Muscle layer of duodenum (tissue), 2 donors: ENCODE data around the gene ZNF718.
A peak's percentile ranks its signal among the peaks of the same experiment; 100 is the strongest.
"Not testable (repeated sequence)": the region's sequence is repeated elsewhere in the genome, so short reads cannot be mapped to it uniquely, and the experiment has no call there.

Experiments
- H3K27ac ChIP-seq: one replicate; pipeline ENCODE4 v1.7.0; 2013; ENCODE audit warnings: mild to moderate bottlenecking, low read length
- H3K27me3 ChIP-seq: one replicate; pipeline ENCODE4 v1.7.0; 2013; ENCODE audit warnings: low read depth, mild to moderate bottlenecking, control low read depth, low read length
- H3K36me3 ChIP-seq, 2 donors: one replicate each; pipeline ENCODE4 v1.7.0; 2013; ENCODE audit warnings: low read length in 2 of 2, control low read depth in 1 of 2, mild to moderate bottlenecking in 1 of 2; ENCODE audit not compliant: insufficient read depth in 2 of 2, control insufficient read depth in 1 of 2
- H3K4me1 ChIP-seq, 2 donors: one replicate each; pipeline ENCODE4 v1.7.0; 2013; ENCODE audit warnings: low read length in 2 of 2, mild to moderate bottlenecking in 2 of 2, control low read depth in 1 of 2, moderate library complexity in 1 of 2; ENCODE audit not compliant: insufficient read depth in 2 of 2, control insufficient read depth in 1 of 2
- H3K4me3 ChIP-seq, 2 donors: one replicate each; pipeline ENCODE4 v1.7.0; 2013; ENCODE audit warnings: low read length in 2 of 2, low read depth in 1 of 2, mild to moderate bottlenecking in 1 of 2
- H3K9me3 ChIP-seq, 2 donors: one replicate each; pipeline ENCODE4 v1.7.0; 2013; ENCODE audit warnings: low read length in 2 of 2, control low read depth in 1 of 2, mild to moderate bottlenecking in 1 of 2; ENCODE audit not compliant: control insufficient read depth in 1 of 2
- donor health status: healthy.

The ZNF718 gene

GRCh38 chr4:124275-125081 lies at the start of gene ZNF718:
Gene ZNF718 (plus strand): TSS chr4:124501. CDS start chr4:124671, 170 bp downstream.
- peaks cover 4 to 20% of the 10 kb centered on the region in 2 donors for H3K9me3 ChIP-seq
- H3K27ac ChIP-seq, result peak within 1 kb of the TSS; percentile 82
- H3K4me1 ChIP-seq, result peaks cover 6 to 14% of the 10 kb centered on the region in 2 donors
- H3K27me3 ChIP-seq, result no peaks in the 10 kb centered on the region
- H3K36me3 ChIP-seq, result peaks cover 19 to 30% of the 10 kb centered on the region in 2 donors
- peak within 1 kb of the TSS; percentile 80 to 84 for H3K4me3 ChIP-seq

GRCh38 chr4:85951-86350 lies 38.4 kb upstream of the ZNF718 start:
- peak overlapping the region; percentile 46 to 61 for H3K4me3 ChIP-seq
- peaks cover 20 to 76% of the 10 kb centered on the region in 2 donors for H3K36me3 ChIP-seq
- H3K27ac ChIP-seq, result no peak overlapping the region
- no peaks in the 10 kb centered on the region for H3K27me3 ChIP-seq
- no peaks in the 10 kb centered on the region for H3K4me1 ChIP-seq
- H3K9me3 ChIP-seq, result peaks cover 69 to 81% of the 10 kb centered on the region in 2 donors

GRCh38 chr4:86559-87324 lies 37.6 kb upstream of the ZNF718 start:
- H3K27ac ChIP-seq, H3K27me3 ChIP-seq, H3K4me1 ChIP-seq: not testable (repeated sequence)
- Histone ChIP-seq H3K9me3 (peaks cover 73 to 83% of the 10 kb centered on the region in 2 donors), H3K4me3 (peak overlapping the region; percentile 46 to 61), H3K36me3 (peaks cover 16 to 76% of the 10 kb centered on the region in 2 donors)

- Histone ChIP-seq H3K36me3 (peaks cover 0 to 4% of the 10 kb centered on the region in 2 donors), H3K27ac (no peak overlapping the region), H3K4me1 (peaks cover 0 to 3% of the 10 kb centered on the region in 2 donors), H3K4me3 (peak overlapping the region in 1 of 2 donors; percentile 15), H3K9me3 (peaks cover 40 to 69% of the 10 kb centered on the region in 2 donors), H3K27me3 (no peaks in the 10 kb centered on the region)
These were observed 25.9 kb upstream of the ZNF718 start for GRCh38 chr4:98386-98785.

- Histone ChIP-seq H3K27me3 (no peaks in the 10 kb centered on the region), H3K4me1 (no peaks in the 10 kb centered on the region), H3K27ac (no peak overlapping the region), H3K9me3 (peaks cover 35 to 55% of the 10 kb centered on the region in 2 donors), H3K4me3 (peak overlapping the region in 1 of 2 donors; percentile 17), H3K36me3 (peaks cover 0 to 4% of the 10 kb centered on the region in 2 donors)
These were observed 24.4 kb upstream of the ZNF718 start for GRCh38 chr4:99863-100262.

GRCh38 chr4:107083-107443 lies 17.2 kb upstream of the ZNF718 start:
- Histone ChIP-seq H3K36me3 (no peaks in the 10 kb centered on the region), H3K27me3 (peaks cover 15% of the 10 kb centered on the region), H3K4me3 (peak overlapping the region in 1 of 2 donors; percentile 59), H3K9me3 (peaks cover 15 to 23% of the 10 kb centered on the region in 2 donors), H3K4me1 (no peaks in the 10 kb centered on the region), H3K27ac (no peak overlapping the region)

GRCh38 chr4:107444-108429 lies 16.6 kb upstream of the ZNF718 start:
- Histone ChIP-seq H3K9me3 (peaks cover 13 to 22% of the 10 kb centered on the region in 2 donors), H3K36me3 (no peaks in the 10 kb centered on the region), H3K27me3 (peaks cover 18% of the 10 kb centered on the region), H3K4me3 (peak overlapping the region in 1 of 2 donors; percentile 59), H3K4me1 (no peaks in the 10 kb centered on the region), H3K27ac (no peak overlapping the region)

- no peaks in the 10 kb centered on the region for H3K4me1 ChIP-seq
- peaks cover 5 to 9% of the 10 kb centered on the region in 2 donors for H3K9me3 ChIP-seq
- no peaks in the 10 kb centered on the region for H3K36me3 ChIP-seq
- no peak overlapping the region for H3K27ac ChIP-seq
- H3K27me3 ChIP-seq, result peaks cover 7% of the 10 kb centered on the region
- H3K4me3 ChIP-seq, result no peak overlapping the region
These were observed 11.5 kb upstream of the ZNF718 start for GRCh38 chr4:112771-113170.

GRCh38 chr4:113732-114131 lies 10.6 kb upstream of the ZNF718 start:
- no peaks in the 10 kb centered on the region for H3K36me3 ChIP-seq
- H3K4me3 ChIP-seq, result no peak overlapping the region
- peaks cover 3% of the 10 kb centered on the region for H3K27me3 ChIP-seq
- H3K4me1 ChIP-seq, result no peaks in the 10 kb centered on the region
- H3K9me3 ChIP-seq, result peaks cover 0 to 5% of the 10 kb centered on the region in 2 donors
- no peak overlapping the region for H3K27ac ChIP-seq

- Histone ChIP-seq H3K9me3 (peaks cover 0 to 5% of the 10 kb centered on the region in 2 donors), H3K4me3 (no peak overlapping the region), H3K36me3 (no peaks in the 10 kb centered on the region), H3K4me1 (no peaks in the 10 kb centered on the region), H3K27me3 (peaks cover 3% of the 10 kb centered on the region), H3K27ac (no peak overlapping the region)
These were observed 10.2 kb upstream of the ZNF718 start for GRCh38 chr4:114149-114548.
